HepG2 (cell line): ENCODE data around the gene LGALS4. TPM values are rescaled to one million over a fixed set of nuclear protein-coding genes. Genes with fewer than 3 reads are reported as not detected.

Source experiments
- FOXA3 ChIP-seq: IDR thresholded peaks from 2 replicates; pipeline ENCODE4 v1.6.1; 2016; ENCODE audit warnings: missing genetic modification reagents, missing compliant biosample characterization
- MAF1 ChIP-seq: sonication (generic); formaldehyde crosslinking; IDR thresholded peaks from 2 replicates; pipeline ENCODE4 v1.5.0; 2020; ENCODE audit warnings: missing genetic modification reagents, borderline replicate concordance
- MAFG ChIP-seq: sonication (generic); formaldehyde crosslinking; IDR thresholded peaks from 2 replicates; pipeline ENCODE4 v1.5.1; 2020; ENCODE audit warnings: mild to moderate bottlenecking, missing genetic modification reagents
- SP1 ChIP-seq, 2 experiments: fragments of 450-650 bp in 1 of 2; sonication (generic) in 1 of 2; formaldehyde crosslinking in 1 of 2; IDR thresholded peaks; 2 replicates each; pipeline versions ENCODE4 v1.4.0 to v1.6.1; 2016 to 2020; ENCODE audit warnings: missing genetic modification reagents in 1 of 2
- ZFP41 ChIP-seq: sonication (generic); formaldehyde crosslinking; IDR thresholded peaks from 2 replicates; pipeline ENCODE4 v1.4.0; 2020; ENCODE audit warnings: mild to moderate bottlenecking, missing genetic modification reagents, borderline replicate concordance
- ZFP82 ChIP-seq: sonication (generic); formaldehyde crosslinking; IDR thresholded peaks from 2 replicates; pipeline ENCODE4 v1.5.1; 2020; ENCODE audit warnings: mild to moderate bottlenecking, missing genetic modification reagents, borderline replicate concordance
- ZNF317 ChIP-seq: sonication (generic); formaldehyde crosslinking; IDR thresholded peaks from 2 replicates; pipeline ENCODE4 v1.5.0; 2020; ENCODE audit warnings: mild to moderate bottlenecking, missing genetic modification reagents
- ZNF331 ChIP-seq: sonication (generic); formaldehyde crosslinking; IDR thresholded peaks from 2 replicates; pipeline ENCODE4 v1.4.0; 2020; ENCODE audit warnings: missing genetic modification reagents
- ZNF501 ChIP-seq: sonication (generic); formaldehyde crosslinking; IDR thresholded peaks from 2 replicates; pipeline ENCODE4 v1.5.1; 2020; ENCODE audit warnings: mild to moderate bottlenecking, moderate library complexity, missing genetic modification reagents
- ZNF644 ChIP-seq: IDR thresholded peaks from 2 replicates; pipeline ENCODE4 v1.6.1; 2016; ENCODE audit warnings: low read depth
- polyA plus RNA-seq, 8 experiments: library from polyadenylated mRNA; depleted of rRNA in 3 of 8; stranded (reverse) in 7 of 8; unstranded in 1 of 8; fragments of >200 nt; fragmentation: Illumina TruSeq in 4 of 8; extraction: Trizol in 4 of 8; gene quantifications; 2 replicates each; pipeline versions ENCODE4 v1.2.1 to v1.2.3, GENCODE V29; 2011 to 2016; ENCODE audit warnings: low read depth in 4 of 8, missing spikeins in 1 of 8, mixed read lengths in 1 of 8; ENCODE audit not compliant: insufficient read depth in 1 of 8
- total RNA-seq, 5 experiments: library from RNA; depleted of rRNA; stranded (reverse); fragments of >200 nt; fragmentation: Illumina TruSeq; extraction: Trizol; gene quantifications; 2 replicates each; pipeline ENCODE4 v1.2.3, GENCODE V29; 2016; ENCODE audit warnings: low read depth in 1 of 5
- TF ChIP-seq, protein P1 (sequence below): sonication (generic); formaldehyde crosslinking; IDR thresholded peaks from 2 replicates; pipeline ENCODE4 v1.8.1; 2023; ENCODE audit warnings: mild to moderate bottlenecking, inconsistent platforms, moderate library complexity, missing genetic modification reagents, borderline replicate concordance
- TF ChIP-seq, protein P2 (sequence below): sonication (generic); formaldehyde crosslinking; IDR thresholded peaks from 2 replicates; pipeline ENCODE4 v1.4.0; 2020; ENCODE audit warnings: mild to moderate bottlenecking, missing genetic modification reagents
- TF ChIP-seq, protein P3 (sequence below): sonication (generic); formaldehyde crosslinking; IDR thresholded peaks from 2 replicates; pipeline ENCODE4 v1.8.1; 2023; ENCODE audit warnings: missing genetic modification reagents, inconsistent platforms, borderline replicate concordance

The LGALS4 gene
- total and polyA plus RNA-seq, 2 of the 13 experiments (the other 11 are each of a cell fraction or from before 2014, with no cell fraction given): 0.24 to 0.71 TPM

DNA sequence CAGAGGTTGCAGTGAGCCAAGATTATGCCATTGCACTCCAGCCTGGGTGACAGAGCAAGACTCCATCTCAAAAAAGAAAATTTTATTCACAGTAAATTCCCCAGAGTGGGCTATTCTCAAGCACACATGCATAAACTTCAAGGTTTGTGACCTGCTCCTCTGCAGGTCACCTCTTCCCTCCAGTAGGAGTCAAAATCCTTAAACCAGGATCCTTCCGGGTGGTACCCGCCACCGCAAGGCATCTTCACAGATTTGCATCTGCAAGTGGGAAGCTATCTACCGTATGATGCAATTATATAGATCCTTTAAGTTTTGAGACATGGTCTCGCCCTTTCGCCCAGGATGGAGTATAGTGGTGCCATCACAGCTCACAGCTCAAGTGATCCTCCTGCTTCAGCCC, 21.8 kb upstream of the LGALS4 start (continued):
- no peak for TF ChIP-seq MAF1 (CRISPR knock-in tag)
- no peak for TF ChIP-seq ZNF644
- no peak for TF ChIP-seq ZFP82 (CRISPR knock-in tag)
- TF ChIP-seq ZNF501: no peak
- no peak for TF ChIP-seq ZNF331 (CRISPR knock-in tag)
- TF ChIP-seq, protein P1, sequence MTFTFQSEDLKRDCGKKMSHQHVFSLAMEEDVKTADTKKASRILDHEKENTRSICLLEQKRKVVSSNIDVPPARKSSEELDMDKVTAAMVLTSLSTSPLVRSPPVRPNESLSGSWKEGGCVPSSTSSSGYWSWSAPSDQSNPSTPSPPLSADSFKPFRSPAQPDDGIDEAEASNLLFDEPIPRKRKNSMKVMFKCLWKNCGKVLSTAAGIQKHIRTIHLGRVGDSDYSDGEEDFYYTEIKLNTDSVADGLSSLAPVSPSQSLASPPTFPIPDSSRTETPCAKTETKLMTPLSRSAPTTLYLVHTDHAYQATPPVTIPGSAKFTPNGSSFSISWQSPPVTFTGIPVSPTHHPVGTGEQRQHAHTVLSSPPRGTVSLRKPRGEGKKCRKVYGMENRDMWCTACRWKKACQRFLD (CRISPR knock-in tag): no peak
- TF ChIP-seq ZNF317: no peak
- TF ChIP-seq MAFG (CRISPR knock-in tag): no peak
- no peak for TF ChIP-seq FOXA3 (CRISPR knock-in tag)
- TF ChIP-seq SP1 (IDR thresholded peaks at IDR 0.05): no peak
- TF ChIP-seq SP1 (CRISPR knock-in tag; IDR thresholded peaks at IDR 0.05): no peak
- TF ChIP-seq ZFP41 (CRISPR knock-in tag): no peak
- TF ChIP-seq, protein P2, sequence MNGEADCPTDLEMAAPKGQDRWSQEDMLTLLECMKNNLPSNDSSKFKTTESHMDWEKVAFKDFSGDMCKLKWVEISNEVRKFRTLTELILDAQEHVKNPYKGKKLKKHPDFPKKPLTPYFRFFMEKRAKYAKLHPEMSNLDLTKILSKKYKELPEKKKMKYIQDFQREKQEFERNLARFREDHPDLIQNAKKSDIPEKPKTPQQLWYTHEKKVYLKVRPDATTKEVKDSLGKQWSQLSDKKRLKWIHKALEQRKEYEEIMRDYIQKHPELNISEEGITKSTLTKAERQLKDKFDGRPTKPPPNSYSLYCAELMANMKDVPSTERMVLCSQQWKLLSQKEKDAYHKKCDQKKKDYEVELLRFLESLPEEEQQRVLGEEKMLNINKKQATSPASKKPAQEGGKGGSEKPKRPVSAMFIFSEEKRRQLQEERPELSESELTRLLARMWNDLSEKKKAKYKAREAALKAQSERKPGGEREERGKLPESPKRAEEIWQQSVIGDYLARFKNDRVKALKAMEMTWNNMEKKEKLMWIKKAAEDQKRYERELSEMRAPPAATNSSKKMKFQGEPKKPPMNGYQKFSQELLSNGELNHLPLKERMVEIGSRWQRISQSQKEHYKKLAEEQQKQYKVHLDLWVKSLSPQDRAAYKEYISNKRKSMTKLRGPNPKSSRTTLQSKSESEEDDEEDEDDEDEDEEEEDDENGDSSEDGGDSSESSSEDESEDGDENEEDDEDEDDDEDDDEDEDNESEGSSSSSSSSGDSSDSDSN (CRISPR knock-in tag): no peak
- TF ChIP-seq, protein P3, sequence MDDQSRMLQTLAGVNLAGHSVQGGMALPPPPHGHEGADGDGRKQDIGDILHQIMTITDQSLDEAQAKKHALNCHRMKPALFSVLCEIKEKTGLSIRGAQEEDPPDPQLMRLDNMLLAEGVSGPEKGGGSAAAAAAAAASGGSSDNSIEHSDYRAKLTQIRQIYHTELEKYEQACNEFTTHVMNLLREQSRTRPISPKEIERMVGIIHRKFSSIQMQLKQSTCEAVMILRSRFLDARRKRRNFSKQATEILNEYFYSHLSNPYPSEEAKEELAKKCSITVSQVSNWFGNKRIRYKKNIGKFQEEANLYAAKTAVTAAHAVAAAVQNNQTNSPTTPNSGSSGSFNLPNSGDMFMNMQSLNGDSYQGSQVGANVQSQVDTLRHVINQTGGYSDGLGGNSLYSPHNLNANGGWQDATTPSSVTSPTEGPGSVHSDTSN (CRISPR knock-in tag): no peak
